HG03159 (cell line): Measurements from ENCODE around the gene ST6GAL1.
"Not testable (repeated sequence)": the region's sequence is repeated elsewhere in the genome, so short reads cannot be mapped to it uniquely, and the experiment has no call there.

ENCODE experiments used
- ATAC-seq: cut with Tn5 transposase; IDR thresholded peaks from one replicate; pipeline ENCODE4 v1.9.1; 2021; ENCODE audit warnings: mild to moderate bottlenecking, moderate library complexity; ENCODE audit not compliant: unreplicated experiment

ST6GAL1 gene

GRCh38 chr3:187042346-187042745 is 112.0 kb downstream of the ST6GAL1 start:
- ATAC-seq, result no peak

GRCh38 chr3:187042874-187043458 is 112.6 kb downstream of the ST6GAL1 start:
- ATAC-seq, result no peak

- ATAC-seq, result peak; percentile 70
Measured at GRCh38 chr3:187044206-187044605, 113.9 kb downstream of the ST6GAL1 start.

- no peak for ATAC-seq
Measured at GRCh38 chr3:187044867-187045552, 114.7 kb downstream of the ST6GAL1 start.

- ATAC-seq, result no peak
Measured at GRCh38 chr3:187046033-187046432, 115.7 kb downstream of the ST6GAL1 start.

GRCh38 chr3:187049462-187050101 is 119.3 kb downstream of the ST6GAL1 start:
- no peak for ATAC-seq

GRCh38 chr3:187051066-187051465 is 120.7 kb downstream of the ST6GAL1 start:
- ATAC-seq, result no peak

GRCh38 chr3:187051724-187052366 is 121.5 kb downstream of the ST6GAL1 start:
- ATAC-seq, result no peak

- ATAC-seq, result not testable (repeated sequence)
Measured at GRCh38 chr3:187052427-187052826, 122.1 kb downstream of the ST6GAL1 start.

- ATAC-seq, result not testable (repeated sequence)
Measured at GRCh38 chr3:187054433-187054832, 124.1 kb downstream of the ST6GAL1 start.

- ATAC-seq, result not testable (repeated sequence)
Measured at GRCh38 chr3:187057803-187058202, 127.5 kb downstream of the ST6GAL1 start.

- no peak for ATAC-seq
Measured at GRCh38 chr3:187061748-187062147, 131.4 kb downstream of the ST6GAL1 start.

- no peak for ATAC-seq
Measured at GRCh38 chr3:187062526-187063177, 132.3 kb downstream of the ST6GAL1 start.

- ATAC-seq, result no peak
Measured at GRCh38 chr3:187063286-187064121, 133.2 kb downstream of the ST6GAL1 start.

GRCh38 chr3:187064210-187065115 is 134.1 kb downstream of the ST6GAL1 start:
- peak; percentile 1 for ATAC-seq

- no peak for ATAC-seq
Measured at GRCh38 chr3:187066228-187066995, 136.1 kb downstream of the ST6GAL1 start.

- no peak for ATAC-seq
Measured at GRCh38 chr3:187068787-187069186, 138.5 kb downstream of the ST6GAL1 start.

- no peak for ATAC-seq
Measured at GRCh38 chr3:187069857-187070516, 139.7 kb downstream of the ST6GAL1 start.
